SK-N-SH treated with all-trans-retinoic acid at 6 μM for 48 hours (cell line): ENCODE measurements around the gene GRK4.

ENCODE experiments used
- ATAC-seq: fragments of 200-7000 bp; cut with Tn5 transposase; 3 replicates; pipeline ENCODE4 v1.9.1; 2020; ENCODE audit warnings: mild to moderate bottlenecking, moderate library complexity
- ARNTL ChIP-seq: fragments of 450-650 bp; formaldehyde crosslinking; IDR thresholded peaks from 2 replicates; pipeline ENCODE4 v1.5.0; 2020; ENCODE audit warnings: low read depth, mild to moderate bottlenecking, moderate library complexity, borderline replicate concordance
- BACH2 ChIP-seq: fragments of 250-450 bp; sonication (Bioruptor Pico); IDR thresholded peaks from 2 replicates; pipeline ENCODE4 v1.9.0; 2021; ENCODE audit warnings: mild to moderate bottlenecking, borderline replicate concordance
- CREB5 ChIP-seq: fragments of 250-450 bp; sonication (Bioruptor Pico); IDR thresholded peaks from 2 replicates; pipeline ENCODE4 v1.5.1; 2020; ENCODE audit warnings: low read depth, mild to moderate bottlenecking, moderate library complexity
- CSDC2 ChIP-seq: fragments of 250-450 bp; sonication (Bioruptor Pico); IDR thresholded peaks from 2 replicates; pipeline ENCODE4 v1.5.0; 2020; ENCODE audit warnings: mild to moderate bottlenecking, moderate library complexity
- CSRNP3 ChIP-seq: fragments of 250-450 bp; sonication (Bioruptor Pico); IDR thresholded peaks from 2 replicates; pipeline ENCODE4 v1.5.1; 2021; ENCODE audit warnings: mild to moderate bottlenecking, moderate library complexity
- ESRRG ChIP-seq: fragments of 250-450 bp; sonication (Bioruptor Pico); IDR thresholded peaks from 2 replicates; pipeline ENCODE4 v1.6.1; 2021; ENCODE audit warnings: mild to moderate bottlenecking
- GLIS3 ChIP-seq: fragments of 250-450 bp; sonication (Bioruptor Pico); IDR thresholded peaks from 2 replicates; pipeline ENCODE4 v1.5.0; 2020; ENCODE audit warnings: mild to moderate bottlenecking, moderate library complexity
- ISL1 ChIP-seq: fragments of 250-450 bp; sonication (Bioruptor Pico); IDR thresholded peaks from 2 replicates; pipeline ENCODE4 v2.1.2; 2022; ENCODE audit warnings: mild to moderate bottlenecking, moderate library complexity
- OSR1 ChIP-seq: fragments of 250-450 bp; sonication (Bioruptor Pico); IDR thresholded peaks from 2 replicates; pipeline ENCODE4 v1.8.0; 2022; ENCODE audit warnings: moderate library complexity, mild to moderate bottlenecking, inconsistent platforms
- PPARA ChIP-seq: fragments of 250-450 bp; sonication (Bioruptor Pico); IDR thresholded peaks from 2 replicates; pipeline ENCODE4 v1.5.0; 2020; ENCODE audit warnings: mild to moderate bottlenecking, borderline replicate concordance
- RARB ChIP-seq: fragments of 250-450 bp; sonication (Bioruptor Pico); IDR thresholded peaks from 2 replicates; pipeline ENCODE4 v1.8.0; 2021; ENCODE audit warnings: mild to moderate bottlenecking, moderate library complexity
- SNAI2 ChIP-seq: fragments of 250-450 bp; sonication (Bioruptor Pico); IDR thresholded peaks from 2 replicates; pipeline ENCODE4 v1.5.0; 2020; ENCODE audit warnings: mild to moderate bottlenecking, moderate library complexity
- TCF4 ChIP-seq: fragments of 250-450 bp; sonication (Bioruptor Pico); IDR thresholded peaks from 2 replicates; pipeline ENCODE4 v1.8.0; 2021; ENCODE audit warnings: mild to moderate bottlenecking, moderate library complexity, borderline replicate concordance
- TOX ChIP-seq: fragments of 250-450 bp; sonication (Bioruptor Pico); IDR thresholded peaks from 2 replicates; pipeline ENCODE4 v1.8.0; 2021; ENCODE audit warnings: mild to moderate bottlenecking, moderate library complexity, borderline replicate concordance
- ZC3H10 ChIP-seq: fragments of 250-450 bp; sonication (Bioruptor Pico); IDR thresholded peaks from 2 replicates; pipeline ENCODE4 v1.5.1; 2021; ENCODE audit warnings: mild to moderate bottlenecking, moderate library complexity
- ZFP30 ChIP-seq: fragments of 450-650 bp; formaldehyde crosslinking; IDR thresholded peaks from 2 replicates; pipeline ENCODE4 v1.5.0; 2022; ENCODE audit warnings: mild to moderate bottlenecking, moderate library complexity
- ZNF565 ChIP-seq: fragments of 450-650 bp; formaldehyde crosslinking; conservative IDR thresholded peaks from 2 replicates; pipeline ENCODE4 v1.5.0; 2020; ENCODE audit warnings: low read depth, mild to moderate bottlenecking, moderate library complexity
- ZNF70 ChIP-seq: fragments of 450-650 bp; formaldehyde crosslinking; IDR thresholded peaks from 2 replicates; pipeline ENCODE4 v1.5.0; 2020; ENCODE audit warnings: mild to moderate bottlenecking, moderate library complexity
- ZNF8 ChIP-seq: fragments of 450-650 bp; formaldehyde crosslinking; IDR thresholded peaks from 2 replicates; pipeline ENCODE4 v1.5.0; 2020; ENCODE audit warnings: mild to moderate bottlenecking, moderate library complexity
- TF ChIP-seq, protein P1 (sequence below): fragments of 250-450 bp; sonication (Bioruptor Pico); IDR thresholded peaks from 2 replicates; pipeline ENCODE4 v1.8.0; 2020; ENCODE audit warnings: mild to moderate bottlenecking, moderate library complexity, borderline replicate concordance
- TF ChIP-seq, protein P2 (sequence below): fragments of 250-450 bp; sonication (Bioruptor Pico); IDR thresholded peaks from 2 replicates; pipeline ENCODE4 v1.8.0; 2021; ENCODE audit warnings: low read depth, mild to moderate bottlenecking, moderate library complexity, borderline replicate concordance

Gene GRK4

GRCh38 chr4:2950221-2950989 is 13.0 kb upstream of the GRK4 start:
- TF ChIP-seq RARB (no peak), ISL1 (CRISPR knock-in tag) (no peak), PPARA (no peak), GLIS3 (CRISPR knock-in tag) (no peak), ZNF565 (CRISPR knock-in tag) (no peak), BACH2 (CRISPR knock-in tag) (no peak), ZNF8 (CRISPR knock-in tag) (no peak), CSRNP3 (CRISPR knock-in tag) (no peak), CREB5 (no peak), SNAI2 (no peak), TCF4 (CRISPR knock-in tag) (no peak), ZNF70 (CRISPR knock-in tag) (no peak), ESRRG (no peak), CSDC2 (CRISPR knock-in tag) (no peak), OSR1 (CRISPR knock-in tag) (no peak)
- TF ChIP-seq, protein P1, sequence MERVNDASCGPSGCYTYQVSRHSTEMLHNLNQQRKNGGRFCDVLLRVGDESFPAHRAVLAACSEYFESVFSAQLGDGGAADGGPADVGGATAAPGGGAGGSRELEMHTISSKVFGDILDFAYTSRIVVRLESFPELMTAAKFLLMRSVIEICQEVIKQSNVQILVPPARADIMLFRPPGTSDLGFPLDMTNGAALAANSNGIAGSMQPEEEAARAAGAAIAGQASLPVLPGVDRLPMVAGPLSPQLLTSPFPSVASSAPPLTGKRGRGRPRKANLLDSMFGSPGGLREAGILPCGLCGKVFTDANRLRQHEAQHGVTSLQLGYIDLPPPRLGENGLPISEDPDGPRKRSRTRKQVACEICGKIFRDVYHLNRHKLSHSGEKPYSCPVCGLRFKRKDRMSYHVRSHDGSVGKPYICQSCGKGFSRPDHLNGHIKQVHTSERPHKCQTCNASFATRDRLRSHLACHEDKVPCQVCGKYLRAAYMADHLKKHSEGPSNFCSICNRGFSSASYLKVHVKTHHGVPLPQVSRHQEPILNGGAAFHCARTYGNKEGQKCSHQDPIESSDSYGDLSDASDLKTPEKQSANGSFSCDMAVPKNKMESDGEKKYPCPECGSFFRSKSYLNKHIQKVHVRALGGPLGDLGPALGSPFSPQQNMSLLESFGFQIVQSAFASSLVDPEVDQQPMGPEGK (CRISPR knock-in tag), result no peak
- TF ChIP-seq, protein P2, sequence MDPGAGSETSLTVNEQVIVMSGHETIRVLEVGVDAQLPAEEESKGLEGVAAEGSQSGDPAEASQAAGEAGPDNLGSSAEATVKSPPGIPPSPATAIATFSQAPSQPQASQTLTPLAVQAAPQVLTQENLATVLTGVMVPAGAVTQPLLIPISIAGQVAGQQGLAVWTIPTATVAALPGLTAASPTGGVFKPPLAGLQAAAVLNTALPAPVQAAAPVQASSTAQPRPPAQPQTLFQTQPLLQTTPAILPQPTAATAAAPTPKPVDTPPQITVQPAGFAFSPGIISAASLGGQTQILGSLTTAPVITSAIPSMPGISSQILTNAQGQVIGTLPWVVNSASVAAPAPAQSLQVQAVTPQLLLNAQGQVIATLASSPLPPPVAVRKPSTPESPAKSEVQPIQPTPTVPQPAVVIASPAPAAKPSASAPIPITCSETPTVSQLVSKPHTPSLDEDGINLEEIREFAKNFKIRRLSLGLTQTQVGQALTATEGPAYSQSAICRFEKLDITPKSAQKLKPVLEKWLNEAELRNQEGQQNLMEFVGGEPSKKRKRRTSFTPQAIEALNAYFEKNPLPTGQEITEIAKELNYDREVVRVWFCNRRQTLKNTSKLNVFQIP (CRISPR knock-in tag), result no peak
- TF ChIP-seq, all 23 proteins: peak for 0
- no peak for ATAC-seq

DNA sequence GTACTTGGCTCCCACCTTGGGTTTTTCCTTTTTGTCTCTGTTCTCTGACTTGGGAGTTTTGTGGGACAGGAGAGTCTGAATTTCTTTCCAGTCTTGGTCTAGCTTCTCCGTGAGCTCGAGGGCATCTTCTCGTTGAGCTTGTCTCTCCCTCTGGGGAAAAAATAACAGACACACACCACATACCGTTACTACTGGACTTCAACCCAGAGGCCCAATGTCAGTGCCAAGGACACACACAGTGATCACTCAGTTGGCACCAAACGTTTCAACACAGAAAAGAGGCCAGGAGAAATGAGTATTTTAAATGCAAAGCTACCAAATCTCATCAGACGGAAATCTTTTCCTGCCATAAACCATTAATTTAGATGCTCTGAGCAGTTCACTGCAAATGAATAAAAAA is 9.9 kb upstream of the GRK4 start:
- TF ChIP-seq, protein P2 (CRISPR knock-in tag), result no peak
- TF ChIP-seq ISL1 (CRISPR knock-in tag), result no peak
- no peak for TF ChIP-seq RARB
- no peak for TF ChIP-seq ESRRG
- no peak for TF ChIP-seq ZFP30 (CRISPR knock-in tag)
- no peak for TF ChIP-seq ZC3H10 (CRISPR knock-in tag)
- TF ChIP-seq GLIS3 (CRISPR knock-in tag), result no peak
- no peak for TF ChIP-seq CREB5
- no peak for TF ChIP-seq CSDC2 (CRISPR knock-in tag)
- no peak for TF ChIP-seq ARNTL
- TF ChIP-seq CSRNP3 (CRISPR knock-in tag), result no peak
- no peak for TF ChIP-seq TCF4 (CRISPR knock-in tag)
- no peak for TF ChIP-seq SNAI2
- no peak for TF ChIP-seq TOX
- no peak for TF ChIP-seq BACH2 (CRISPR knock-in tag)
- ATAC-seq, result no peak
